ENCODE measurements around the gene L3MBTL2.

DNA sequence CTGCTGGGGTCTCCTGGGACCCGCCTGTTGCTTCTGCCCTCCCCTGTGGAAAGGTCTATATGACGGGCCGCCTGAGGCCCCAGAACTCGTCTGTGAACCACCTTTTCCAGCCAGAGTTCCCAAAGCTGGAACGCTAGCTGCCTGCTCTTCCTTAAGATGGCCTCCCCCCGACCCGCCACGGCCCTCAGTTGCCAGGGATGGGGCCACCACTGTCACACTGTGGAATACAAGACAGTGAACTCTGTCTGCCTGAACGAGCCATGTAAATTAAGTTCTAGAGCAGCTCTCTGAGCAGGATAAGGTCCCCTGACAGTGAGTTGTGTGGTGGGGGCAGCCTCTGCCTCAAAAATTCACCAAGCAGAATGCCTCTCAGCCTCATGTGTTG is 25.3 kb downstream of the L3MBTL2 start:
- no peak for TF ChIP-seq ZNF384 (IDR thresholded peaks at IDR 0.05)
- no peak for TF ChIP-seq FOXM1 (IDR thresholded peaks at IDR 0.05; ENCODE audit: borderline replicate concordance)
- TF ChIP-seq CTBP1 (IDR thresholded peaks at IDR 0.05; ENCODE audit: borderline replicate concordance) = no peak
- TF ChIP-seq HDGF (IDR thresholded peaks at IDR 0.05; ENCODE audit: borderline replicate concordance) = no peak
- TF ChIP-seq NFRKB (IDR thresholded peaks at IDR 0.05) = no peak
- no peak for TF ChIP-seq BHLHE40 (IDR thresholded peaks at IDR 0.05; ENCODE audit: borderline replicate concordance)
- TF ChIP-seq LEF1 (IDR thresholded peaks at IDR 0.05; ENCODE audit: borderline replicate concordance) = no peak
- no peak for TF ChIP-seq FOXA1 (IDR thresholded peaks at IDR 0.05)
- TF ChIP-seq FOXK2 (IDR thresholded peaks at IDR 0.05) = no peak
- TF ChIP-seq SP1 (IDR thresholded peaks at IDR 0.05) = no peak
- TF ChIP-seq L3MBTL2 (conservative IDR thresholded peaks at IDR 0.05) = no peak
- no peak for TF ChIP-seq SUZ12 (IDR thresholded peaks at IDR 0.05)
- TF ChIP-seq ARNT (IDR thresholded peaks at IDR 0.05) = no peak
